Body of pancreas (tissue), 4 donors: Measurements from ENCODE around the gene C1QTNF8.

Experiments
- CTCF ChIP-seq, 7 experiments: fragments of 450-650 bp in 4 of 7; fragments of 200-600 bp in 3 of 7; sonication (generic) in 3 of 7; IDR thresholded peaks; one replicate each; pipeline ENCODE4 v1.5.1; 2016 to 2019; ENCODE audit warnings: antibody characterized with exemption in 7 of 7
- POLR2A ChIP-seq, 3 donors: fragments of 450-650 bp; IDR thresholded peaks; one replicate each; pipeline ENCODE4 v1.6.1; 2016; ENCODE audit warnings: antibody characterized with exemption in 3 of 3, mild to moderate bottlenecking in 2 of 3

GRCh38 chr16:1123525-1124230 is 27.6 kb upstream of the C1QTNF8 start:
- TF ChIP-seq CTCF (IDR thresholded peaks at IDR 0.05) (no peak), POLR2A (IDR thresholded peaks at IDR 0.05) (no peak)
